Esophagus (tissue), 2 donors: ENCODE data around the gene MYO9B. TPM values are rescaled to one million over a fixed set of nuclear protein-coding genes. Genes with fewer than 3 reads are reported as not detected.
"Not testable (repeated sequence)": the region's sequence is repeated elsewhere in the genome, so short reads cannot be mapped to it uniquely, and the experiment has no call there.

Source experiments
- H3K27ac ChIP-seq, 2 donors: one replicate each; pipeline ENCODE4 v1.5.1; 2013; ENCODE audit warnings: low read depth in 2 of 2, mild to moderate bottlenecking in 2 of 2, inconsistent platforms in 1 of 2, low read length in 1 of 2, moderate library complexity in 1 of 2
- H3K27me3 ChIP-seq, 2 donors: one replicate each; pipeline ENCODE4 v1.6.1; 2013; ENCODE audit warnings: low read length in 2 of 2, control low read depth in 1 of 2, mild to moderate bottlenecking in 1 of 2; ENCODE audit not compliant: insufficient read depth in 2 of 2, control insufficient read depth in 1 of 2
- H3K36me3 ChIP-seq, 2 donors: one replicate each; pipeline ENCODE4 v1.6.1; 2013; ENCODE audit warnings: low read length in 1 of 2; ENCODE audit not compliant: control insufficient read depth in 2 of 2, insufficient read depth in 2 of 2
- H3K4me1 ChIP-seq, 2 donors: one replicate each; pipeline ENCODE4 v1.6.1; 2013; ENCODE audit warnings: low read length in 1 of 2; ENCODE audit not compliant: control insufficient read depth in 2 of 2, insufficient read depth in 2 of 2
- H3K4me3 ChIP-seq, 2 donors: one replicate each; pipeline ENCODE4 v1.5.1; 2013; ENCODE audit warnings: low read length in 2 of 2, mild to moderate bottlenecking in 2 of 2, low read depth in 1 of 2, moderate library complexity in 1 of 2
- H3K9me3 ChIP-seq, 2 donors: one replicate each; pipeline ENCODE4 v1.6.1; 2013; ENCODE audit warnings: mild to moderate bottlenecking in 2 of 2, low read depth in 1 of 2, low read length in 1 of 2, moderate library complexity in 1 of 2; ENCODE audit not compliant: control insufficient read depth in 2 of 2, insufficient read depth in 1 of 2
- WGBS, 2 donors: extraction: QIAGEN DNeasy Blood & Tissue Kit; methylation state at CpG; one replicate each; pipeline ENCODE4 v1.1.7; 2013; 5-methylcytosine and 5-hydroxymethylcytosine counted together
- polyA plus RNA-seq, 2 donors: library from polyadenylated mRNA; stranded (reverse); fragments of 200-250 nt; gene quantifications; one replicate each; pipeline ENCODE4 v1.2.3, GENCODE V29; 2013
- donor health status: healthy with polysubstance abuse.
- donor health status: Bipolar disorder and iron deficiency.

The MYO9B gene
- polyA plus RNA-seq, 2 donors, result 24.2 to 41.2 TPM

DNA sequence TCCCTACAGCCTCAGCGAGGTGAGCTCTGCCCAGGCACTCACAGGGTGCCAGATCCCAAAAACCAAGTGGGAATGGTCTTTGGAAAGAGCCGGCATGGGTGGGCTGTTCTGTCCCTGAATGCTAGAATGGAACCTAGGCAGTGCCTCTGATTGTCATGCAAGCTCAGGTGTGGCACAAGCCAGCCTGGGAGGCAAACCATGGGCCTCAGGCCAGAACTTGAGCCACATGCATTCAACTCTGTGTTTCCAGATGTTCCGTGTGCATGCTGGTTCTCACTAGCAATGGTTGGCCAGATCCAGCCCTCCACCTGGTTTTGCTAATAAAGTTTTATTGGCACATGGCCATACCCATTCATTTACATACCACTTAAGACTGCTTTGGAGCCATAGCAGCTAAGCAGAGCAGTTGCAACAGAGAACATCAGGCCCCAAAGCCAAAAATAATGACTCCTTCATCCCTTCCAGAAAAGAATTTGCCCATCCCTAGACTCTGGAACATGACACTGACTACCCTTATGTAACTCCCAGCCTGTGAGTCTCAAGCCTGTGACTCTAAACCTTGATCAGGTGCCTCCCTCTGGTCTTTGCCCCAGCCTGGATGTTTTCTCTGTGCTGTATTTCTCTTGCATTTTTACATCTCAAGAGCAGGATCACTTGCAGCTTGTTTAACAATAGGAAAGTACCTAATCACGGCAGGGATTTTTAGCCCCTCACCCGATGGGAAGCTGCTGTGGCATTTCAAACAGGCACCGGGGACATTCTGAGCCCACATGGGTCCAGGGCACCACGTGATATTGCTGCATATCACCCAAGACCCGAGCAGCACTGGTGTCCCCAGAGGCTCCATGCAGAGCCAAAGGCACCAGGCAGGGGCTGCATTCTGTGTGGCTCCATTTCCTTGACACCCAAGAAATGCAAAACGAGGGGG is 84.2 kb downstream of the MYO9B start:
- no peaks in the 10 kb centered on the region for H3K27me3 ChIP-seq
- peaks cover 9 to 41% of the 10 kb centered on the region in 2 donors for H3K36me3 ChIP-seq
- 82 to 83% methylated on average over 9 of the region's 9 CpGs for WGBS, 2 donors
- H3K4me1 ChIP-seq, result no peaks in the 10 kb centered on the region
- peaks cover 0 to 3% of the 10 kb centered on the region in 2 donors for H3K9me3 ChIP-seq
- H3K27ac ChIP-seq, result no peak overlapping the region
- no peak overlapping the region for H3K4me3 ChIP-seq

DNA sequence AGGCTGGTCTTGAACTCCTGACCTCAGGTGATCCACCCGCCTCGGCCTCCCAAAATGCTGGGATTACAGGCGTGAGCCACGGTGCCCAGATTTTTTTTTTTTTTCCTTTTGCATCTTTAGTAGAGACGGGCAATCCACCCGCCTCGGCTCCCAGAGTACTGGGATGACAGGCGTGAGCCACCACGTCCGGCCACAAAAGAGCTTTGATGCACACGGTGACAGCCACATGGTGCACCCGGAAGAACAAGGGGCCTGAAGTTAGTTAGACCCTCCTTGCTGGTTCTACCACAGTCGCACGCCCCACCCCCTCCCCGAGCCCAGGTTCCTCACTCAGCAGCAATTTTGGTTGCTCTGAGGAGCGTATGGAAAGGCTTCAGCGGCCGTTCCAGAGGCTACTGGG is 85.3 kb downstream of the MYO9B start:
- peaks cover 9 to 34% of the 10 kb centered on the region in 2 donors for H3K36me3 ChIP-seq

DNA sequence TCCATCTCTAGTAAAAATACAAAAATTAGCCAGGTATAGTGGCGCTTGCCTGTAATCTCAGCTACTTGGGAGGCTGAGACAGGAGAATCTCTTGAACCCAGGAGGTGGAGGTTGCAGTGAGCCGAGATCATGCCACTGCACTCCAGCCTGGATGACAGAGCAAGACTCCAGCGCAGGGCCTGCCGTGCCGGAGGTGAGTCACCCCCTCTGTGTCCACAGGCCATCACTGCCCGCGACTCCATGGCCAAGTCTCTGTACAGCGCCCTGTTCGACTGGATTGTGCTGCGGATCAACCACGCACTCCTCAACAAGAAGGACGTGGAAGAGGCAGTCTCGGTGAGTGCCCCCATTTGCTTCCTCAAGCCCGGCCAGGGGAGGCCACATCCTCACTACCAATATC is 86.6 kb downstream of the MYO9B start:
- not testable (repeated sequence) for H3K27ac ChIP-seq, H3K4me3 ChIP-seq, H3K4me1 ChIP-seq, H3K9me3 ChIP-seq, H3K27me3 ChIP-seq
- WGBS, 2 donors, result 98 to 99% methylated on average over 14 of the region's 14 CpGs
- H3K36me3 ChIP-seq, result peaks cover 9 to 28% of the 10 kb centered on the region in 2 donors

More for the DNA sequence above, 85.3 kb downstream of the MYO9B start:
- Histone ChIP-seq H3K4me3 (no peak overlapping the region), H3K9me3 (peaks cover 0 to 3% of the 10 kb centered on the region in 2 donors), H3K4me1 (no peaks in the 10 kb centered on the region), H3K27ac (no peak overlapping the region), H3K27me3 (no peaks in the 10 kb centered on the region)
- 93 to 94% methylated on average over 17 to 18 of the region's 18 CpGs for WGBS, 2 donors

DNA sequence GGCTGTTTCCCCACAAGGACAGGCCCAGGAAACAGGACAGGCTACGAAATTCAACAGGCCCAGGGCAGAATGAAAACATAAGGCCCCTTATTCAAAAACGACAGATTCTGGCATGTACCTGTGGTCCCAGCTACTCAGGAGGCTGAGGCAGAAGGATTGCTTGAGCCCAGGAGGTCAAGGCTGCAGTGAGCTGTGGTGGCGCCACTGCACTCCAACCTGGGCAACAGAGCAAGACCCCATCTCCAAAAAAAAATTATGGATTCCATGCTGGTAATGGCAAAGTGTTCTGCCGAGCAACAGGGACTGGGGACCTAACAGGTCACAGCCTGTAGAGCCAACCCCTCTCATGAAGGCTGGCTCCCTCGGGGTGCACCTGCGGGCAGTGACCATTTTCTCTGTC is 87.0 kb downstream of the MYO9B start:
- peaks cover 9 to 28% of the 10 kb centered on the region in 2 donors for H3K36me3 ChIP-seq
- H3K9me3 ChIP-seq, result peaks cover 0 to 3% of the 10 kb centered on the region in 2 donors
- H3K27ac ChIP-seq, result no peak overlapping the region
- no peak overlapping the region for H3K4me3 ChIP-seq
- WGBS, 2 donors, result 88 to 90% methylated on average over 6 of the region's 6 CpGs
- no peaks in the 10 kb centered on the region for H3K4me1 ChIP-seq
- H3K27me3 ChIP-seq, result no peaks in the 10 kb centered on the region

DNA sequence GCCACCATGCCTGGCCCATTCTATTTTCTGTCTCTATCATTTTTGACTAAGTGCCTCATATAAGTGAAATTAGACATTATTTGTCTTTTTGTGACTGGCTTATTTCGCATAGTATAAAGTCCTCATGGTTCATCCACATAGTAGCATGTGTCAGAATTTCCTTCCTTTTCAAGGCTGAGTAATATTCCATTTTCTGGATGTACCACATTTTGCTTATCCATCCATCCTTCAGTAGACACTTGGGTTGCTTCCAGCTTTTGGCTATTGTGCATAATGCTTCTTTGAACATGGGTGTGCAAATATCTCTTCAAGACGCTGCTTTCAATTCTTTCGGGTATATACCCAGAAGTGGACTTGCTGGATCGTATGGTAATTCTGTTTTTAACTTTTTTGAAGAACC is 88.1 kb downstream of the MYO9B start:
- H3K9me3 ChIP-seq, result peaks cover 0 to 3% of the 10 kb centered on the region in 2 donors
- no peak overlapping the region for H3K27ac ChIP-seq
- 98 to 99% methylated on average over 4 of the region's 4 CpGs for WGBS, 2 donors
- no peaks in the 10 kb centered on the region for H3K27me3 ChIP-seq
- no peaks in the 10 kb centered on the region for H3K4me1 ChIP-seq
- H3K36me3 ChIP-seq, result peaks cover 13 to 35% of the 10 kb centered on the region in 2 donors
- H3K4me3 ChIP-seq, result no peak overlapping the region

DNA sequence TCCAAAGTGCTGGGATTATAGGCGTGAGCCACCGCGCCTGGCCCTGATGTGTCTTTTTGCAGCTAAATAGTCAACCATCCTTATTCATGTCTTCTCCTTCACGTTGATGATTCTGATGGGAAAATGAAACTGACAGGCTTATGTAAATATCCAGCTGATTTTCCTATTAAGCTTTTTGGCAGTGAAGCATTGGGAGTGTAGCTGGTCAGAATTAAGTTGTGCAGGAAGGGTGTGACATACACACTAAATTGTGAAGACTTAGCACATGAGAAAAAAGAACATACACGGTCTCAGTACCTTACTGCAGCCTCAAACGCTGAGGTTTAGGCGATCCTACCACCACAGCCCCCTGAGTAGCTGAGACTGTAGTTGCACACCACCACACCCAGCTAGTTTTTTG is 89.1 kb downstream of the MYO9B start:
- no peaks in the 10 kb centered on the region for H3K4me1 ChIP-seq
- no peak overlapping the region for H3K27ac ChIP-seq
- H3K27me3 ChIP-seq, result no peaks in the 10 kb centered on the region
- 79 to 82% methylated on average over 7 of the region's 7 CpGs for WGBS, 2 donors
- H3K9me3 ChIP-seq, result peaks cover 0 to 3% of the 10 kb centered on the region in 2 donors
- H3K4me3 ChIP-seq, result no peak overlapping the region
- peaks cover 13 to 34% of the 10 kb centered on the region in 2 donors for H3K36me3 ChIP-seq

DNA sequence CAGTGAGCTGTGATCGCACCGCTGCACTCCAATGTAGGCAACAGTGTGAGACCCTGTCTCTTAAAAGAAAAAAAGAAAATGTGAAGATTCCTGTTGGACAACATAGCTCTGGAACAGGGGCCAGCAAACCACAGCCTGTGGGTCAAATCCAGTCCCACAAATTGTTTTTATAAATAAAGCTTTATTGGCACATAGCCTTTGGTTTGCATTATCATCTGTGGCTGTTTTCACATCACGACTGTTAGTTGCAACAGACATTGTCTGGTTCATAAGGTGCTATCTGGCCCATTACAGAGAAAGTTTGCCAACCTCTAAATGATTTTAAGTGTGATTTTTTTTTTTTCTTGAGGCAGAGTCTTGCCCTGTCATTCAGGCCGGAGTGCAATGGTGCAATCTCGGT is 90.1 kb downstream of the MYO9B start:
- Histone ChIP-seq H3K27ac (no peak overlapping the region), H3K36me3 (peaks cover 16 to 34% of the 10 kb centered on the region in 2 donors), H3K27me3 (no peaks in the 10 kb centered on the region), H3K4me1 (no peaks in the 10 kb centered on the region), H3K9me3 (peaks cover 0 to 3% of the 10 kb centered on the region in 2 donors), H3K4me3 (no peak overlapping the region)
- WGBS, 2 donors, result 96 to 98% methylated on average over 5 of the region's 5 CpGs

DNA sequence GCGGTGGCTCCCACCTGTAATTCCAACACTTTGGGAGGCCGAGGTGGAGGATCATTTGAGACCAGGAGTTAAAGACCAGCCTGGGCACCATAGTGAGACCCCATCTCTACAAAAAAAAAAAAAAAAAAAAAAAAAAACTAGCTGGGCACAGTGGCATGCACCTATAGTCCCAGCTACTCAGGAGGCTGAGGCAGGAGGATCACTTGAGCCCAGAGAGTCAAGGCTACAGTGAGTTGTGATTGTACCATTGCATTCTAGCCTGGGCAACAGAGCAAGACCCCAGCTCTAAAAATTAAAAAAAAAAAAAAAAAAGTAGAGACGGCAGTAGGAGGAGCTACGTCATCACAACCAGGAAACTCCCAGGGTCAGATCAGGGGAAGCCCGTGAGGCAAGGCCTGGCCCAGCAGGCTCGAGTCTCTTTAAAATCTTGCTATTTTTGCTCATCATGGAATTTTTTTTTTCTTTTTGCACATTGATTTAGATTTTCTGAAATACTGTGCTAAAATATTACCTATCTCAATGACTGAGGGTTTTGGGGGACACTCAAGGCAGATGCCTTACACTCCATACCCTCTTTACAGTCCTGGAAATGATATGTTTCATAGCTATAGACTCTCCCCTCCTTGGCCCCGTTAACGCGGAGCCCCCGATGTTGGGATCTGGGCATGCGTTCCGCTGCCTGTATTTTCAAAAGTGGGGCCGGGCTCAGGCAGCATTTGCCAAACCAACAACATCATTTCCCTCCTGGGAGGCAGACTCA is 95.1 kb downstream of the MYO9B start:
- Histone ChIP-seq H3K27me3 (no peaks in the 10 kb centered on the region), H3K4me1 (no peaks in the 10 kb centered on the region), H3K36me3 (peaks cover 13 to 37% of the 10 kb centered on the region in 2 donors), H3K4me3 (no peak overlapping the region), H3K9me3 (no peaks in the 10 kb centered on the region), H3K27ac (no peak overlapping the region)
- WGBS, 2 donors, result 79 to 86% methylated on average over 12 to 13 of the region's 13 CpGs

DNA sequence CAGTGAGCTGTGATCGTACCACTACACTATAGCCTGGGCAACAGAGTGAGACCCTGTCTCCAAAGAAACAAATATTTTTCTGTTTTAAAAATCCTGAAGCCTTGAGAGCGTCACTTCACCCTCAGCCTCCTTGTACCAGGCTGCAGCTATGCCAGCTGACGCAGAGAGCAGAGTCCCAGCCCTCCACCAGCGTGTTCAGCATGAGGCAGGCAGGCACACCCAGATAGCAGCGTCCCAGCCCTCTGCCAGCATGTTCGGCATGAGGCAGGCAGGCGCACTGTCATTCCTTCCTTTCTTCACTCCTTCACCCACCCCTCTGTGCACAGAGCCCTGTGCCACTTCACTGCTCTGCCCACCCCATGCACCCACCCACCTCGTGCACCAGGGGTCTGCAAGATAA is 96.3 kb downstream of the MYO9B start:
- Histone ChIP-seq H3K4me1 (no peaks in the 10 kb centered on the region), H3K4me3 (no peak overlapping the region), H3K27me3 (no peaks in the 10 kb centered on the region), H3K27ac (no peak overlapping the region), H3K9me3 (no peaks in the 10 kb centered on the region), H3K36me3 (peaks cover 13 to 44% of the 10 kb centered on the region in 2 donors)
- WGBS, 2 donors, result 95 to 97% methylated on average over 8 of the region's 8 CpGs
